Measurements from ENCODE around the gene RNF186.
"Not testable (repeated sequence)": the region's sequence is repeated elsewhere in the genome, so short reads cannot be mapped to it uniquely, and the experiment has no call there.

The RNF186 gene

GRCh38 chr1:19792237-19793002 lies 22.7 kb downstream of the RNF186 start:
- no peak for DNase-seq

DNA sequence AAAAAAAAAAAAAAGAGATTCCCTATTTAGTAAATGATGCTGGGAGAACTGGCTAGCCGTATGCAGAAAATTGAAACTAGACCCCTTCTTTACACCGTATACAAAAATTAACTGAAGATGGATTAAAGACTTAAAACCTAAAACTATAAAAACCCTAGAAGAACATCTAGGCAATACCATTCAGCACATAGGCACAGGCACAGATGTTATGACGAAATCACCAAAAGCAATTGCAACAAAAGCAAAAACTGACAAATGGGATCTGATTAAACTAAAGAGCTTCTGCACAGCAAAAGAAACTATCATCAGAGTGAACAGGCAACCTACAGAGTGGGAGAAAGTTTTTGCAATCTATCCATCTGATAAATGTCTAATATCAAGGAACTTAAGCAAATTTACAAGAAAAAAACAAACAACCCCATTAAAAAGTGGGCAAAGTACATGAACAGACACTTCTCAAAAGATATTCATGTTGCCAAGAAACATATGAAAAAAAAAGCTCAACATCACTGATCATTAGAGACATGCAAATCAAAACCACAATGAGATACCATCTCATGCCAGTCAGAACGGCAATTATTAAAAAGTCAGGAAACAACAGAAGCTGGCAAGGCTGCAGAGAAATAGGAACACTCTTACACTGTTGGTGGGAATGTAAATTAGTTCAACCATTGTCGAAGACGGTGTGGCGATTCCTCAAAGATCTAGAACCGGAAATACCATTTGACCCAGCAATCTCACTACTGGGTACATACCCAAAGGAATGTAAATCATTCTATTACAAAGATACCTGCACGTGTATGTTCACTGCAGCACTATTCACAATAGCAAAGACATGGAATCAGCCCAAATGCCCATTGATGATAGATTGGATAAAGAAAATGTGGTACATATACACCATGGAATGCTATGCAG lies 24.8 kb downstream of the RNF186 start:
- not testable (repeated sequence) for DNase-seq

GRCh38 chr1:19786988-19787423 lies 28.1 kb downstream of the RNF186 start:
- no peak for DNase-seq

DNA sequence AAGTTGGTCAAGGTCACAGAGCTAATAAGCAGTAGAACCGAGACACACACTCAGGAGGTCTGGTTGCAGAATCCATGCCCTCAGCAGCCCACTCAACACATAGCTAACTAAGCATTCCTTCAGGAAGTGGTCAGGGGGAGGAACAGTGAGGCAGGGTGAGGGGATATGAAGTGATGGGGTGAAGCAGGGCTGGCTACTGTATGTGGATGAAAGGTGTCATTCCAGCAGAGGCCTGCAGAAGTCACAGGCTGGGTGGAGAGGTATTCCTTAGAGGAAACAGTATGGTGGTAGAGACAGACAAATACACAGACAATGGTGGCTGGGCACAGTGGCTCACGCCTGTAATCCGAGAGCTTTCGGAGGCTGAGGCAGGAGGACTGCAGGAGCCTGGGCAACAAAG lies 29.4 kb downstream of the RNF186 start:
- no peak for DNase-seq

DNA sequence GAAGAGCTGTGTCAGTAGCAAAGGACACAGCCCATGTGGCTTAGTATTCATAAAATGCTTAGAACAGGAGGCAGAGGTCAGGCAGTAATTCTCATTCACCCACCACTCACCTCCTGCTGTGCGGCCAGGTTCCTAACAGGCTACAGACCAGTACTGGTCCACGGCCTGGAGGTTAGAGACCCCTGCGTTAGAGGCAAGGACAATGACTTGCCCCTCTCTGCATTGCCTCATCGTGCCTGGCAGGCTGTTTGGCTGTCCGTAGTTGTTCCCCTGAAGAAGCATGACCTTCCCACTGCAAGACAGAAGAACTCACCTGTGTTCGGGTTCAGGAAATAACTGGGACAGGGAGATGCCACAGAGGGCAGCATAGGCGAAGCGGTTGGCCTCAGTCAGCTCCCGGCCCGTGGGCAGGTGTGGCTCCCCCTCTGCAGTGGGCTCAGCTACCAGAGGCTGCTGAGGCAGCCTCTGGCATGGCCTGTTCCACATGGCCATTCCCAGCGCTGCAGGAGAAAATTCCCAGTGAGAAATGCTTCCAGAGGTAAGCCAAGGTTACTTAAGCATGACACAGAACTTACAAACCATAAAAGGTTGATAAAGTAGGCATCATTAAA lies 34.7 kb downstream of the RNF186 start:
- DNase-seq, result no peak

DNA sequence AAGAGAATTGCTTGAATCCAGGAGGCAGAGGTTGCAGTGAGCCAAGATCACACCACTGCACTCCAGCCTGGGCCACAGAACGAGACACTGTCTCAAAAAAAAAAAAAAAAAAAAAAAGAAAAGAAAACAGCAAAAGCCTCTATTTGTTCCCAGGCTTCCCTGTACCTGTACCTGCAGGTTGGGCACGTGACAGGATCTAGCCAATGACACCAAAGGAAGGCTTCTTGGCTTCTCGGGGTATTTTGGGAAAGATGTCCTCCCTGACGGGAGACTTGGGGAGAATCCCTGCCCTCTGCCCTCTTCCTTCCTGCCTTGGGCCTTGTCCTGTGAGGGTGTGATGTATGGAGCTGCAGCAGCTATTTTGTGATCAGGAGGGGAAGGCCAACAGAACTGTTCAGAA lies 38.1 kb downstream of the RNF186 start:
- no peak for DNase-seq

GRCh38 chr1:19776287-19776686 lies 38.8 kb downstream of the RNF186 start:
- no peak for DNase-seq

DNA sequence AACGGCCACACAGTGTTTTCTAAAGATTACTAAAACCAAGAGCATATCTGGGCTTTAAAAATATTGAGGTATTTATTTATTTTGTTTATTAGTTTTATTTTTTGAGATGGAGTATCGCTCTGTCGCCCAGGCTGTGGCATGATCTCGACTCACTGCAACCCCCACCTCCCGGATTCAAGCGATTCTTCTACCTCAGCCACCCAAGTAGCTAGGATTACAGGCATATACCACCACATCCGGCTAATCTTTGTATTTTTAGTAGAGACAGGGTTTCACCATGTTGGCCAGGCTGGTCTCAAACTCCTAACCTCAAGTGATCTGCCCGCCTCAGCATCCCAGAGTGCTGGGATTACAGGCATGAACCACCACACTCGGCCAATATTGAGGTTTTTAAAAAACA lies 39.3 kb downstream of the RNF186 start:
- no peak for DNase-seq

- no peak for DNase-seq
These were observed 39.8 kb downstream of the RNF186 start for GRCh38 chr1:19775317-19775716.

DNA sequence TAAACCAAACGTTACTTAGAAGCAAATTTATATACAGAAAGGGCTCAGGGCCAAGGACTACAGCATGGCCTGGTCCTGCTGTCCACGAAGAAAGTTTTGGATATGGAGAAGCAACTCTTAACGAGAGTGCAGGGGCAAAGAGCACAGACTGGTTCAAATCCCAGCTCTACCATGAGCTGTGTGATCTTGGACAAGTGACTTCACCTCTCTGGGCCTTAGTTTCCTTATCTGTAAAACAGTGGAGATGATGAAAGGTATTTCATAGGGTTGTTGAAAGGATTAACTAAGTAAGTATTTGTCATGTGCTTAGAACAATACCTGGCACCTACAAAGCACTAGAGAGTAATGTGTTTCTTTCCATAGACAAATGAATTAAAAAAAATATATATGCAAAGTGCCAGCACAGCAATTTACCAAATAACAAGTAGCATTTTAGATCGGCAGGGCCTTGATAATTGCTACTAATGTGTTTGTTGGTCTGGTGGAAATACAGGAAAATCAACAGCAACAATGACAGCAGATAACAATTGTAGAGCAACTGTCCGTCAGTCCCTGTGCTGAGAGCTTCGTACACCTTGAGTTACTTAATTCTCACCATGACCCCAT lies 40.8 kb downstream of the RNF186 start:
- no peak for DNase-seq

GRCh38 chr1:19773485-19773884 lies 41.6 kb downstream of the RNF186 start:
- no peak for DNase-seq

- DNase-seq, result no peak
These were observed 43.0 kb downstream of the RNF186 start for GRCh38 chr1:19772053-19772452.

- no peak for DNase-seq
These were observed 43.7 kb downstream of the RNF186 start for GRCh38 chr1:19771350-19771749.

GRCh38 chr1:19770436-19771190 lies 44.5 kb downstream of the RNF186 start:
- no peak for DNase-seq

DNA sequence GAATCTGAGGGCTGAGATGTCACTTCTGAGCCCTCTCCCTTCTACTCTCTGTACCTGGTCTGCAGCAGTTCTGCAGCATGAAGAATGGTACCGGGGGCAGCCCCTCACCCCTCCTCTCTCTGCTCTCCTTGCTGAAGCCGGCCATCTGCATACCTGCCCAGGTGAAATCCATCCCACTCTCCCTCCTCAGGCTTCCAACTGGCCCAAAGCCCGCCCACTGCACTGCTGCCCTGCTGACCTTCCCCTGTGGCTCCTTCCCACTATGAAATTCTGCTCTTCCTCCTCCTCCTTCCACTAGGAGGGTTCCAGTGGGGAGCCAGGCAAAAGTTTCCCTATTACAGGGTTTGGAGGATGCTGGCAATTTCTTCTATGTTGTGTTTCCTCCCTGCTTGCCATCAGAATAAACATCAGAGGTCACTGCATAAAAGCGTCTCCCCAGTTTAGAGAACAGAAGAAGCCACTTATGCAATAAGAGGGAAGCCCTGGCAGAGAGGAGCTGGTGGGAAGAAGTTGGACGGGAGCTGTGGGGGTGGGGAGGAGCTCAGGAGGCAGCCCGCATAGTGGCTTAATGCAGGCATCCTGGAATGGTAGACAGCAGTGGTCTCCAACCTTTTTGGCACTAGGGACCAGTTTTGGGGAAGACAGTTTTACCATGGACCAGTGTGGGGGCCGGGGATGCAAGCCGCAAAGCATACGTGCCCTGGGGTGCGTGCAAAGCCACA lies 45.7 kb downstream of the RNF186 start:
- no peak for DNase-seq

DNA sequence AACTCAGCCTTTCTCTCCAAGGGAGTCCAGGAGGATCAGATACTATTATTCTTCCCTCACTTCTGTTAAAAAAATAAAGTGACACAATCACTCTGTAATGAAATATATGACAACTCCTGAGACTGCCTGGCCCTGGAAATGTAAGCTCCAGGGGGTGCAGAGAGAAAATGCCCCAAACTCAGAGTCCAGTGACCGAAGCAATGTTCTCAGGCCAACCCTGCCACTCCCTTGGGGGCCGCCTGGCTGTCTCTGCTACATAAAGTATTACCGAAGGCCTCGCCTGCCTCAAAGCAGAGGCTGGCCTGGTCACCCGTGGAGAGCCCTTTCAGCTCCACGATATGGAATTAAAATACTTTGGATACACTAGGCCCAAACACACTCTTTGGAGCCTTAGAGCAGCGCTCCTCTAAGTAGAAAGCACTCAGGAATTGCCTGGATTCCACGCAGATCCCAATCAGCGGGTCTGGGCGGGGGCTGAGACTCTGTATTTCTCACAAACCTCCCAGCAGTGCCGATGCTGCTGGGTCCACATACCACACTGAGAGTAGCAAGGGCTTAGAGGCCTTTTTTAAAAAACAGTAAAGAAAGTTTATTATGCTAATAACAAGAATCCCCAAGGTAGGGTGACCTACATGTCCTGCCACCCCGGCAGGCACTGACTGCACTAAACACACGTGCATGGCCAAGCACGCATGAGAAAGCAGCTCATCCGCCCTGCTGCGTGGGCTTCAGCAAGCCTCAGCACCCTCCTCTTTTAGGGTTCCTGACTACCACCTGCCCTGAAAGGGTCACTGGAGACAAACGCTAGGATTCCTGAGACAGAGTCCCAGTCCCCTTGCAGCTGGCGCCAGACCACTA lies 46.5 kb downstream of the RNF186 start:
- DNase-seq, result no peak

DNA sequence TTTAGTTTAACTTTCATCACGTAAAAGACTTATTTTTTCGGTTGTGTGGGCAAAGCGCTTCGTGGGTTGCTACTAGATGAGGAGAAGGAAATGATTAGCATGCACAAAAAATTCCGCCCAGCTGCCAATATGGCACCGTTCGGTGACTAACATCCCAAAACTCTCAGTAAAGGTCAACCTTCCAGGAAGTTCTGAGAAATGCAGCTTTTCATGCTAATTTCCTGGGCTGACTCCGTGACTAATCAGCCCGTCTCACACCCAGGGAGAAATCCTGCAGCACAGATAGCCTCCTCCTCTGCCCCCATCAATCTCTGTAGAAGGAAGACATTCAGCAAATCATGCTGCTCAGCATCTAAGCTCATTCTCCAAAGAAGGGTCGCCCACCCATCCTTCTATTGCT lies 49.5 kb downstream of the RNF186 start:
- DNase-seq, result no peak

DNA sequence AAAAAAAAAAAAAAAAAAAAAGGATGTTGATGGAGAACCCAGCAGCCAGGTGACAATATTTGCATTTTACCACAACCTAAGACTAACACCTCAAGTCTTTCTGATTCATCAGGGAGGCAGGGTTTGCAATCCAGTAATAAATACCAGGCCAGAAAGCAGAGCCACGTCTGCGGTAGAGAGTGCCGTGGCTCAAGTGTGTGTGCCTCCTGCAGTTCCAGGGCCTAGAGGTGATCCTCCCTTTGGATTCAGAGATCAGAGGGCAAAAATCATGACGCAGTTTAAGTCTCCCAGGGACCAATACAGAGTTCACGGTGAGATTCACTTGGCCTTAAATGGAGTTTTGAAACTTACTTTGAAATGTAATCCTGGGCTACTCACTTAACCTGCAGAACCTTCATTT lies 50.2 kb downstream of the RNF186 start:
- no peak for DNase-seq

Measured in CD4-positive, alpha-beta T cell treated with Interleukin-1 beta for 1 hour (primary cell).